ENCODE results near the gene CCDC93.

- TF ChIP-seq CTCF (IDR thresholded peaks at IDR 0.05) (no peak), POLR2A (IDR thresholded peaks at IDR 0.05) (no peak)
Measured at GRCh38 chr2:117942551-117942950, 71.3 kb downstream of the CCDC93 start.
